Chondrocyte (in vitro differentiated cells): Measurements from ENCODE around the gene TAB2. TPM values are rescaled to one million over a fixed set of nuclear protein-coding genes. Genes with fewer than 3 reads are reported as not detected.
A peak's percentile ranks its signal among the peaks of the same experiment; 100 is the strongest.

ENCODE experiments used
- DNase-seq: peaks from one replicate; pipeline ENCODE4 v3.0.0; 2021; ENCODE audit warnings: mixed read lengths, low spot score
- H3K27ac Mint-ChIP-seq: one replicate; pipeline ENCODE4 v1.8.0; 2021; ENCODE audit warnings: mild to moderate bottlenecking, moderate library complexity, mixed read lengths; ENCODE audit not compliant: unreplicated experiment
- H3K27me3 Mint-ChIP-seq: 2 replicates; pipeline ENCODE4 v1.8.0; 2021; ENCODE audit warnings: low read depth, mixed read lengths
- H3K36me3 Mint-ChIP-seq: 2 replicates; pipeline ENCODE4 v1.8.0; 2021; ENCODE audit warnings: low read depth, mixed read lengths
- H3K4me1 Mint-ChIP-seq: 2 replicates; pipeline ENCODE4 v1.8.0; 2021; ENCODE audit warnings: low read depth, mild to moderate bottlenecking, mixed read lengths
- H3K4me3 Mint-ChIP-seq: one replicate; pipeline ENCODE4 v1.8.0; 2021; ENCODE audit warnings: mild to moderate bottlenecking, moderate library complexity, mixed read lengths; ENCODE audit not compliant: unreplicated experiment
- H3K9me3 Mint-ChIP-seq: 2 replicates; pipeline ENCODE4 v1.8.0; 2021; ENCODE audit warnings: low read depth, mixed read lengths
- CTCF ChIP-seq: fragments of 200-600 bp; sonication (generic); IDR thresholded peaks from 2 replicates; pipeline ENCODE4 v1.5.0; 2021; ENCODE audit warnings: antibody characterized with exemption, mild to moderate bottlenecking, moderate library complexity
- total RNA-seq: library from RNA; stranded (reverse); gene quantifications from 3 replicates; pipeline ENCODE4 v1.2.1, GENCODE V29; 2021

TAB2 gene
- total RNA-seq, 1 donor from 2014 or later = 54.9 TPM

GRCh38 chr6:149450679-149451375 lies 133.3 kb downstream of the TAB2 start:
- no peak for TF ChIP-seq CTCF
- H3K36me3 Mint-ChIP-seq = no peaks in the 10 kb centered on the region
- H3K4me1 Mint-ChIP-seq = peaks cover 17% of the 10 kb centered on the region
- peak overlapping the region; percentile 49 for H3K4me3 Mint-ChIP-seq
- H3K27ac Mint-ChIP-seq = no peak overlapping the region
- peaks cover 2% of the 10 kb centered on the region for H3K27me3 Mint-ChIP-seq
- H3K9me3 Mint-ChIP-seq = no peaks in the 10 kb centered on the region
- no peak for DNase-seq

GRCh38 chr6:149451376-149452036 lies 134.0 kb downstream of the TAB2 start:
- Mint-ChIP-seq H3K4me1 (peaks cover 17% of the 10 kb centered on the region), H3K36me3 (no peaks in the 10 kb centered on the region), H3K4me3 (no peak overlapping the region), H3K27me3 (peaks cover 2% of the 10 kb centered on the region), H3K27ac (no peak overlapping the region), H3K9me3 (no peaks in the 10 kb centered on the region)
- no peak for TF ChIP-seq CTCF
- no peak for DNase-seq

- H3K9me3 Mint-ChIP-seq = no peaks in the 10 kb centered on the region
- H3K36me3 Mint-ChIP-seq = no peaks in the 10 kb centered on the region
- DNase-seq = no peak
- H3K27ac Mint-ChIP-seq = no peak overlapping the region
- H3K4me3 Mint-ChIP-seq = no peak overlapping the region
- TF ChIP-seq CTCF = no peak
- peaks cover 17% of the 10 kb centered on the region for H3K4me1 Mint-ChIP-seq
- H3K27me3 Mint-ChIP-seq = peaks cover 4% of the 10 kb centered on the region
Measured at GRCh38 chr6:149452037-149452939, 134.8 kb downstream of the TAB2 start.

- no peaks in the 10 kb centered on the region for H3K9me3 Mint-ChIP-seq
- H3K27me3 Mint-ChIP-seq = peaks cover 4% of the 10 kb centered on the region
- H3K27ac Mint-ChIP-seq = no peak overlapping the region
- H3K36me3 Mint-ChIP-seq = no peaks in the 10 kb centered on the region
- TF ChIP-seq CTCF = no peak
- no peak for DNase-seq
- H3K4me3 Mint-ChIP-seq = no peak overlapping the region
- H3K4me1 Mint-ChIP-seq = peaks cover 17% of the 10 kb centered on the region
Measured at GRCh38 chr6:149453597-149454345, 136.3 kb downstream of the TAB2 start.
